DND-41 (cell line): ENCODE data around the gene SIPA1L3.

Experiments
- EZH2 ChIP-seq: IDR thresholded peaks from 3 replicates; pipeline ENCODE4 v1.6.1; 2012; ENCODE audit warnings: borderline replicate concordance, low read depth, mild to moderate bottlenecking, moderate library complexity, low read length, inconsistent platforms; ENCODE audit not compliant: severe bottlenecking
- TF ChIP-seq, protein P1 (sequence below): IDR thresholded peaks from 2 replicates; pipeline ENCODE4 v1.5.1; 2012; ENCODE audit warnings: borderline replicate concordance, low read length, moderate library complexity, mild to moderate bottlenecking; ENCODE audit not compliant: poor library complexity, severe bottlenecking; ENCODE audit errors: extremely low read depth

DNA sequence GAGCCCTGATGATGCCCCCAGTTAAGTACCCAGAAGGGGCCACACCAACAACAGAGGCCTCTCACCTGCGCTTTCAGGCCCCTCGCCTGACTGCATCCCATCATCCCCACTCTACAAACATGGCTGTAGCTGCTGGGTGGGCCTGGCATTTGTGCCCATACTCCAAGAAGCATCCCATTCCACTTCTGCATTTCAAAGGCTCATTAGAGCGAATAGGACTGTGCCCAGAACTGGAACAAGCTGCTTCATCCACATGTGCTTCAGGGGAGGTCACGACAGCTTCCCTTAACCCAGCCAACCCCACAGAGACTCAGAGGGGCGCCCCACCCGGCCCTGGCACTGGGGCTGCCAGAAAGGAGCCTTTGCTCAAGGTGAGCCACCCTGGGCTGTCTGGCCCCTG, 156.9 kb downstream of the SIPA1L3 start:
- TF ChIP-seq, protein P1, sequence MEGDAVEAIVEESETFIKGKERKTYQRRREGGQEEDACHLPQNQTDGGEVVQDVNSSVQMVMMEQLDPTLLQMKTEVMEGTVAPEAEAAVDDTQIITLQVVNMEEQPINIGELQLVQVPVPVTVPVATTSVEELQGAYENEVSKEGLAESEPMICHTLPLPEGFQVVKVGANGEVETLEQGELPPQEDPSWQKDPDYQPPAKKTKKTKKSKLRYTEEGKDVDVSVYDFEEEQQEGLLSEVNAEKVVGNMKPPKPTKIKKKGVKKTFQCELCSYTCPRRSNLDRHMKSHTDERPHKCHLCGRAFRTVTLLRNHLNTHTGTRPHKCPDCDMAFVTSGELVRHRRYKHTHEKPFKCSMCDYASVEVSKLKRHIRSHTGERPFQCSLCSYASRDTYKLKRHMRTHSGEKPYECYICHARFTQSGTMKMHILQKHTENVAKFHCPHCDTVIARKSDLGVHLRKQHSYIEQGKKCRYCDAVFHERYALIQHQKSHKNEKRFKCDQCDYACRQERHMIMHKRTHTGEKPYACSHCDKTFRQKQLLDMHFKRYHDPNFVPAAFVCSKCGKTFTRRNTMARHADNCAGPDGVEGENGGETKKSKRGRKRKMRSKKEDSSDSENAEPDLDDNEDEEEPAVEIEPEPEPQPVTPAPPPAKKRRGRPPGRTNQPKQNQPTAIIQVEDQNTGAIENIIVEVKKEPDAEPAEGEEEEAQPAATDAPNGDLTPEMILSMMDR, result no peak
- TF ChIP-seq EZH2, result no peak
